Activated T-cell treated with anti-CD3 and anti-CD28 coated beads for 4 hours (primary cell): Measurements from ENCODE around the gene PLA2G4F.

Experiments
- DNase-seq: peaks from one replicate; pipeline ENCODE4 v3.0.0-alpha.2; 2020

PLA2G4F gene

DNA sequence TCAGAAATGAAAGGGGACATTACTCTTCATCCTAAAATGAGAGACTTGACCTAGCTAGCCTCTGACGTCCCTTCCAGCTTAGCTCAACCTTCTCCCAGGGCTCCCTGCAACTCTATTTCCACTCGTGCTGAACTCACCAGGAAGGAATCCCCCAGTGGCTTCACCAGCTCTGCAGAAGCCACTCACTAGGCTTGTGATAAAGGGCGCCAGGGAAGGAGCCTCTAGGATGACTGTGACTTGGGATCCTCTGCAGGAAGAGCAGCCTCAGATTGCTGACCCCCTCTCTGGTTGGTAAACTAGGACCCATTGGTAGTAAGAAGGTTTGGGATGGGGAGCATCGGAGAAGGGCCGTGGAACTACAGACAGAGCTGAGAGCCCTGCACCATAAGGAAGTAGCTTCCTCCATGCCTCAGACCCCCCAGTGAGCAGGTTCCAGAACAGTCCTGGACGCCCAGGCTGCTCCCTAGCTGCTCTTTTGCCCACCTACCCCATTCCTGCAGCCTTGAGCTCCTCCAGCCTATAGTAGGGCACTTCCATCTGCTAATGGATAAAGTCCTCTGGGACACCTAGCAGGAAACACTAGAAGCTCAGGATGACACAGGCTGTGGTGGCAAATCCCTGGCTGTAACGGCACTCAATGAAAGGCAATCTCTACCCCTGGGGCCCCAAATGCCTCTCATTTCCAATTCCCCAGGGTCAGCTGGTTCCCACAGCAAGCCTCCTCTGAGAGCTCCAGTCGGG is 26.0 kb downstream of the PLA2G4F start:
- DNase-seq: no peak

GRCh38 chr15:42129364-42129763 is 27.1 kb downstream of the PLA2G4F start:
- DNase-seq: no peak

GRCh38 chr15:42128476-42128875 is 28.0 kb downstream of the PLA2G4F start:
- DNase-seq: no peak

- DNase-seq: no peak
Measured at GRCh38 chr15:42123546-42123945, 32.9 kb downstream of the PLA2G4F start.

DNA sequence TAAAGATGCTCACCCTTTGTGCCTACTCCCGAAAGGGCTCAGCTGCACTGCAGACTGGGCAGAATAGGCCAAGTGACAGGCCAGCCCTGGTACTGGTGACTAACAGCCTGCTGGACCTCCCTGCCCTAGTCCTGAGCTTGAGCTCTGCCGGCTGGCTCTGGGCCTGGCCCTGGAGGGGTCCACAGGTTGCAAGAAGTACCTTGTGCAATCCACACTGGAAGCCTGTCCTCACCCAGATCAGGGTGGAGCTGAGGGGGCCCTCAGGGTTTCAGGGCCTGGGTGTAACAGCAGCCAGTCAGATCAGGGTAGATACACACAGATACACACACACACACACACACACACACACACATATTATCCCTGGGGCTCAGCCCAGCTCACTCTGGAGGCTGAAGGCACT is 34.8 kb downstream of the PLA2G4F start:
- no peak for DNase-seq

GRCh38 chr15:42121021-42121420 is 35.4 kb downstream of the PLA2G4F start:
- DNase-seq: no peak

DNA sequence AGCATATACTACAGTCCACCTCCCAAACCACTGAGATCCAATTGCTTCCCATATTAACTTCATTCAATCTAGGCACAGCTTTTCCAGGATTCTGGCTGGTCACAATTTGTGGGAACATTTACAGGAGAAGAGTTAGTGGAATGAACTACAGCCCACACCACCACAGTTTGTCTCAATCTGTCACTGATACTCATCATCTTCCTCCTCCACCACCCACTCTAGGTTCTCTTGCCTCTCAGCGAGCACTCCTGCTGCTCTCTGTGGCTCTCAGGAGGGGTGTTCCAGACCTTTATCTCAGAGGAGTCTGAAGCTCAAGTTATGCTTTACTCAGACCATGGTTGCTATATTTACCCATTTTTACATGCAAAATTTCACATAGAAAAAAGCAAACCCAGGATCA is 36.2 kb downstream of the PLA2G4F start:
- DNase-seq: no peak

DNA sequence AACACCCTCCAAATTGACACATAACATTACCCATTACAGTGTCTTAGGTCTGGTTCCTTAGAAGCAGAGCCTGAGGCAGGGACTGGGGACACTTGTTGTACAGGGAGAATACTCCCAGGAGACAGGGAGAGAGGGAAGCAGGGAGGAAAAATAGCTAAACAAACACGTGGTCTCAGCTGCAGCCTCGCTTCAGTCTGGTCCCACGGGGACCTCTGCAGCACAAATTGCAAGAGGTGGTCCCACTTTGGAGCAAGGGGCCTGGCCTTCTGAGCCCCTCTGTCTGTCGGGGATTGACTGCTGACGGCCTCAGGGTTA is 37.0 kb downstream of the PLA2G4F start:
- DNase-seq: no peak

- no peak for DNase-seq
Measured at GRCh38 chr15:42118650-42119445, 37.6 kb downstream of the PLA2G4F start.

DNA sequence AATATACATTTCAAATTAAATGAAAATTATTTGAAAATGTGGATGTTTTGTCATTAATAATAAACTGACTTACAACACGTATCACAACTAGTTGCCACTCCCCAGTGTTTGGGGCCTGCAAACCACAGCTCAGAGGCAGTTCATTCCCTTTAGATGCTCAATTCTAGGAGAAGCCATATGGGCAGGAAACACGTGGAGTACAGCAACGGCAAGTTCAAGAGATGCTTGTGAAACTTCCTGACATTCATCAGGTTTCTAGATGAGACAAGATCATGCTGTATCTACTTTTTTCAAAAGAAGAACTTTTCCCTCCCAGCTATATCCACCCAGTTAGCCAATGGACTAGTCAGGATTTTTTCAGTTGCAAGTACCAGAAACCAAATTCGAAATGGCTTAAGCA is 44.5 kb downstream of the PLA2G4F start:
- no peak for DNase-seq

DNA sequence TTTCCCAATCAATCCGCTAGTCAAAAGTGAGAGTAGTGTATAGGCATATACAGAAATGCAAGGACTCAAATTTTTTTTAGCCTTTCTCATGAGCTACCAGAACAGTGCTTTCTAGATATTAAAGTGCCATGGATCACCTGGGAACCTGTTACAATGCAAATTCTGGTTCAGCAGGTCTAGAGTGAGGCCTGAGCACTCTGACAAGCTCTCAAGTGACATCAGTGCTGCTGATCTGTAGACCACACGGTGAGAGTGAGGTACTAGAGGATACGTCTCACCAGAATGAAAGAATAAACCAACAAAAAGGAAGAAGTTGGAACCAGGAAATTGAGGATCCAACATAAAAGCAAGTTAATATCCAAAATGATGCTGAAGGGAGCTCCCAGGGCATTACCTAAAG is 46.1 kb downstream of the PLA2G4F start:
- DNase-seq: no peak

- no peak for DNase-seq
Measured at GRCh38 chr15:42108806-42109205, 47.6 kb downstream of the PLA2G4F start.

- DNase-seq: no peak
Measured at GRCh38 chr15:42108189-42108588, 48.2 kb downstream of the PLA2G4F start.

DNA sequence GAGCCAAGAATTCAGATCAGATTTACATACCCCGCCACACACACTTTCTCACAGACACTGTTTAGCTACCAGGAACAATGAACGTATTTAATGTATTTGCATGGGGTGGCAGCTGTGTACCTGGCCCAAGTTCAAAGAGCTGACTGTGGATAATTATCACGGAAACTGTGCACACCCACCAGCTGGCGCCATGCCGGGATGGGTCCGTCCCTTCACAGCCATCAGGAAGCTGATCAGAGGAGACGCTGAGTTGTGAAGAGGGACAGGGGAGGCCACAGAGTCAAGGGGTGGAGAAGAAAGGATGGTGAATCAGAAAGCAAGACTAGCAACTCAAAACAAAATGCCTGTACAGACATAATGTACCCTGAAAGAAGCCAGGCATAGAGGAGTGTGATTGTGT is 49.0 kb downstream of the PLA2G4F start:
- no peak for DNase-seq

GRCh38 chr15:42106288-42106687 is 50.1 kb downstream of the PLA2G4F start:
- no peak for DNase-seq

- DNase-seq: no peak
Measured at GRCh38 chr15:42104095-42104891, 52.1 kb downstream of the PLA2G4F start.

- no peak for DNase-seq
Measured at GRCh38 chr15:42102646-42103235, 53.7 kb downstream of the PLA2G4F start.

DNA sequence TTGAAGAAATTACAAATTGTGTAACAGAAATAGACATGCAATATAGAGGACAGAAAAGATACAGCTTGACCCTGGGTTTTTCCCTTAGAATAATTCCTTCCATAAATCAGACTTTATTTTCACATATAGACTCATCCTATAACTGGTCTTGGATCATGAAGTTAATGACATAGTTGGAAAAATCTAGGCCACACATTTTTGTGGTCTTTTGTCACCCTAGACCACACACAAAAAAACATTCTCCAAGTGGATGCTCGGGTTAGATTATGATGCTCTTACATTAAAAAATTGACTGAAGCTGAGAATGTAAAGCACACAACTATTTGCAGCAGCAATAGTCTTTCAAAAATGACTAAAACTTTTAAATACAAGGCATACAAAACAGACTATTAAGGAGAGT is 54.6 kb downstream of the PLA2G4F start:
- DNase-seq: no peak

GRCh38 chr15:42100021-42100800 is 56.2 kb downstream of the PLA2G4F start:
- DNase-seq: no peak

GRCh38 chr15:42097018-42097417 is 59.4 kb downstream of the PLA2G4F start:
- DNase-seq: no peak

GRCh38 chr15:42094512-42094963 is 61.9 kb downstream of the PLA2G4F start, which contains the start of gene PLA2G4D:
Gene PLA2G4D (minus strand): TSS chr15:42094562. CDS start chr15:42094459, 103 bp downstream.
- no peak for DNase-seq

DNA sequence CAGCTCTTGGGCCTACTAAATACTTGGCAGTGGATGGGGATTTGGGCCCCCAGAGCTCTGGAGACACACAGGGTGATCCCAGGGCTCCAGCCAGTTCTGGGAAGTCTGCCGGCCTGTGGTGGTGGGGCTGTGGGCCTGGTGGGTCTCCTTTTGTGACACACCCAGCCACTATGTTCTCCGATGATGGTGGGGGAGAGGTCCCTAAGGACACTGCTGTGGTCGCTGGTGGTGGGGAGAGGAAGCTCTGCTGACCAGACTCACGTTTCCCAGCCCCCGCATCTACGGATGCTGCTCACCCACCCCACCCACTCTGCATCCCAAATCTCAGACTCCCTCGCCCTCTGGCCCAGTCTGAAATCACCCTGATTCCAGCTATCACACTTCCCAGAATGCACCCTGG is 62.5 kb downstream of the PLA2G4F start:
- no peak for DNase-seq
